ENCODE measurements around the gene RNF38.
"Not testable (repeated sequence)": the region's sequence is repeated elsewhere in the genome, so short reads cannot be mapped to it uniquely, and the experiment has no call there.

Gene RNF38

GRCh38 chr9:36336131-36336907 lies 63.8 kb downstream of the RNF38 start:
- DNase-seq (ENCODE audit: low read depth in 1 of 2, low spot score in 1 of 2), result no peak

GRCh38 chr9:36332006-36332405 lies 68.1 kb downstream of the RNF38 start:
- DNase-seq (ENCODE audit: low read depth in 1 of 2, low spot score in 1 of 2), result no peak

- peak in 1 of 2 donors; percentile 43 for DNase-seq (ENCODE audit: low read depth in 1 of 2, low spot score in 1 of 2)
Observed at GRCh38 chr9:36328798-36329411, 71.2 kb downstream of the RNF38 start.

- no peak for DNase-seq (ENCODE audit: low read depth in 1 of 2, low spot score in 1 of 2)
Observed at GRCh38 chr9:36325081-36325828, 74.8 kb downstream of the RNF38 start.

GRCh38 chr9:36323926-36324325 lies 76.1 kb downstream of the RNF38 start:
- no peak for DNase-seq (ENCODE audit: low read depth in 1 of 2, low spot score in 1 of 2)

GRCh38 chr9:36322462-36322861 lies 77.6 kb downstream of the RNF38 start:
- DNase-seq (ENCODE audit: low read depth in 1 of 2, low spot score in 1 of 2), result no peak

- DNase-seq (ENCODE audit: low read depth in 1 of 2, low spot score in 1 of 2), result not testable (repeated sequence)
Observed at GRCh38 chr9:36321903-36322302, 78.2 kb downstream of the RNF38 start.

- no peak for DNase-seq (ENCODE audit: low read depth in 1 of 2, low spot score in 1 of 2)
Observed at GRCh38 chr9:36320466-36320865, 79.6 kb downstream of the RNF38 start.

- DNase-seq (ENCODE audit: low read depth in 1 of 2, low spot score in 1 of 2), result no peak
Observed at GRCh38 chr9:36319806-36320205, 80.3 kb downstream of the RNF38 start.

- DNase-seq (ENCODE audit: low read depth in 1 of 2, low spot score in 1 of 2), result no peak
Observed at GRCh38 chr9:36319183-36319582, 80.9 kb downstream of the RNF38 start.

- no peak for DNase-seq (ENCODE audit: low read depth in 1 of 2, low spot score in 1 of 2)
Observed at GRCh38 chr9:36318212-36318802, 81.8 kb downstream of the RNF38 start.

GRCh38 chr9:36317766-36318165 lies 82.3 kb downstream of the RNF38 start:
- DNase-seq (ENCODE audit: low read depth in 1 of 2, low spot score in 1 of 2), result no peak

- no peak for DNase-seq (ENCODE audit: low read depth in 1 of 2, low spot score in 1 of 2)
Observed at GRCh38 chr9:36316611-36317317, 83.3 kb downstream of the RNF38 start.

GRCh38 chr9:36316049-36316448 lies 84.0 kb downstream of the RNF38 start:
- DNase-seq (ENCODE audit: low read depth in 1 of 2, low spot score in 1 of 2), result no peak

- no peak for DNase-seq (ENCODE audit: low read depth in 1 of 2, low spot score in 1 of 2)
Observed at GRCh38 chr9:36315283-36315682, 84.8 kb downstream of the RNF38 start.

GRCh38 chr9:36314740-36315139 lies 85.3 kb downstream of the RNF38 start:
- no peak for DNase-seq (ENCODE audit: low read depth in 1 of 2, low spot score in 1 of 2)

- DNase-seq (ENCODE audit: low read depth in 1 of 2, low spot score in 1 of 2), result no peak
Observed at GRCh38 chr9:36306471-36307306, 93.4 kb downstream of the RNF38 start.

GRCh38 chr9:36304366-36304765 lies 95.7 kb downstream of the RNF38 start:
- not testable (repeated sequence) for DNase-seq (ENCODE audit: low read depth in 1 of 2, low spot score in 1 of 2)

- DNase-seq (ENCODE audit: low read depth in 1 of 2, low spot score in 1 of 2), result no peak
Observed at GRCh38 chr9:36301227-36301626, 98.8 kb downstream of the RNF38 start.

GRCh38 chr9:36298566-36298965 lies 101.5 kb downstream of the RNF38 start:
- no peak for DNase-seq (ENCODE audit: low read depth in 1 of 2, low spot score in 1 of 2)
